ENCODE data around the gene KIF1A.
"Not testable (repeated sequence)": the region's sequence is repeated elsewhere in the genome, so short reads cannot be mapped to it uniquely, and the experiment has no call there.

The KIF1A gene

DNA sequence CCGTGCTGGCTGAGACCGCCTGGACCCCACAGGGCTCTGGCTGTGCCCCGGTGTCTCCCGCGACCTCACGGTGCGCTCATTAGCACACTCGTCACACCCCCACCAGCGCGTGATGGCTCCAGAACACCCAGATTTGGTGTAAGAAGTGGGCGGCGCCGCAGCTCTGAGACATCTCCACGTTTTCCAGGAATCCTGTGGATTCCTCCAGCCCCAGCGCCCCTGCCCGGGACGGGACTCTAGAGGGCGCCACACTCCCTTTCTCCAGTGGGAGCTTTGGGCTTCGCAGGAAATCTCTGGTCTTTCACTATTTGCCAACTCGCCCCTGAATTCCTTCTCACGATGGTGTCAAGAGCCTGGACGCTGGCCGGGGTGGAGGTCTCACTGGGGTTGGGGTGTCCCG is 144.7 kb downstream of the KIF1A start:
- DNase-seq, result not testable (repeated sequence)

DNA sequence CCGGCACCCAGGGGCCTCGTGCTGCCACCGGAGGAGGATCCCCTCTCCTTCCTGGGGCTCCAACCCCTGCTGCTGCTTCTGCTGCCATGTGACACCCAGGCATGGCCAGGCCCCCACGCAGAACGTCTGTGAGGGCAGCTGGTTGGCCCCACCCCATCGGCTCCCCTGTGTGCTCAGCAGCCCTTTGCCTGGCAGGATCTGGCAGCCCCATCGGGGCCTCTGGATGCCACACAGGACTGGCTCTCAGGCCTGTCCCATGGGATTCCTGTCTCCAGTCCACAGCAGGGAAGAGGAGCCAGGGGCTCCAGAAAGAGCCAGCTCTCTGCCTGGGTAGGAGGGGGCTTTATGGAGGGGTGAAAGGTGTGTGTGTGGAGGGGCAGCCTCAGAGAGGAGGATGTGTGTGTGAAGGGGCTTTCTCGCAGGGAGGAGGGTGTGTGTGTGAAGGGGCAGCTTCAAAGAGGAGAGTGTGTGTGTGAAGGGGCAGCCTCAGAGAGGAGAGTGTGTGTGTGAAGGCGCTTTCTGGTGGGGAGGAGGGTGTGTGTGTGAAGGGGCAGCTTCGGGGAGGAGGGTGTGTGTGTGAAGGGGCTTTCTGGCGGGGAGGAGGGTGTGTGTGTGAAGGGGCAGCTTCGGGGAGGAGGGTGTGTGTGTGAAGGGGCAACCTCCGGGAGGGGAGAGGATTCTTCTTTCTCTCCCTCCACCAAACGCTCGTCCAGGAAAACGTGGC is 145.4 kb downstream of the KIF1A start:
- DNase-seq, result not testable (repeated sequence)

GRCh38 chr2:240672701-240673190 is 147.3 kb downstream of the KIF1A start:
- DNase-seq, result no peak

- DNase-seq, result no peak
Measured at GRCh38 chr2:240672076-240672700, 147.8 kb downstream of the KIF1A start.

DNA sequence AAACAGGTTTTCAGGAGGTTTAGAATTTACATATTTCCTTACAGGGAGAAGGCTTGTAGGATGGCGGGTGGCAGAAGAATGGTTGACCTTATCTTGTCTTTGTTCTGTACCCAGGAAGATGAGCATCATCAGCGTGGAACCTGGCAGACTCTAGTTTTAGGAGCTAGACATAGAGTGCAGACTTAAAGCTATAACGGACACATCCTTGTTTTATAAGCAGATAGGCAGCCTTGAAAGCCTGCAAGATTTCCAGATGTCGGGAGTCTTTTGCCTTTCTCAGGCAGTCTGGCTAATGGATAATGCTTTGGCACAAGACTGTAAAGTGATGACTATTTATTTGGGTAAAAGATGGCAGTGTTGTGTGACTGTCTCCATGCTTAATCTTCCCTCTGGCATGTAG is 149.1 kb downstream of the KIF1A start:
- no peak for DNase-seq

- no peak for DNase-seq
Measured at GRCh38 chr2:240670402-240670801, 149.6 kb downstream of the KIF1A start.

DNA sequence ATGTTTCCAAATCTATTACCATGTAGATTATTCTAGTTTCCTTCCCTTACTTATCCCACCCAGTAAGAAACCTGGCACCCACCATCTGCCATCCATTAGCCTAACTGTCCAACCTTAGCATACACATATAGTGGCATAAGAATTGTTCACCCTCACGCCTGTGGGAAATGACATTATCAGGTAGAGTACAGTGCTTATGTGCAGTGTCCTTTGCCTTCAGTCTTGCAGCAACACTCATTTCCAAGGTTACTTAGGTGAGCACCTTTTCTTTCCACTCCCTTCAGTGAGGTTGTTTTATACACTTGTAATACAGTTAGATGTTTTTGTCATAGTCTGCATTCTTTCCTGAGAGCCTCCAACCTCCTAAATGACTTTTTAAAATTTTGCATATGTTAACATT is 155.4 kb downstream of the KIF1A start:
- no peak for DNase-seq
